ENCODE measurements around the gene MAGEB6. TPM values are rescaled to one million over a fixed set of nuclear protein-coding genes. Genes with fewer than 3 reads are reported as not detected.

MAGEB6 gene
- polyA plus RNA-seq (2013) = not detected in 2 replicates

DNA sequence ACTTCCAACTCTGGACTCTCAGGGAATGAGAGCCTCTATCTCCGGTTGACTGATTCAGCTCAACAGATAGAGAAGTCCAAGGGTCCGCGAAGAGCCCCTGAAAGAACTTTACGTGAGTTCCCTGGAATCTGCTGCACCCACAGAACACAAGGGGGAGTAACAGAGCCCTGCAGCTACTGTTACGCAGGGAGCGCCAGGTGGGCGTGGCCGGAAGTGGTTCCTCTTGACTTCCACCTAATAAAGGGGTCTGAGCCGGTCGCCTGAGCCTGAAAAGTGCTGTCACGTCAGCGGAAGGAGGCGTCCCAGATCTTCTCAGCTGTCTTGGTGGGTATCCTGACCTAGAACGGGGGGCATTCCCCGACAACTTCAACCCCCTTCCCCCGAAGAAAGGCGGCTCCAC is at the start of gene MAGEB6:
TSS of gene MAGEB6 (plus strand) at position 237 of the 400 bp plus-strand sequence. CDS start 1,407 bp downstream, outside the sequence.
- no peak within 1 kb of the TSS for H3K23ac ChIP-seq (ENCODE audit: low read length)
- no peaks in the 10 kb centered on the region for H3K79me1 ChIP-seq (ENCODE audit: low read length)
- no peaks in the 10 kb centered on the region for H3K9me3 ChIP-seq (ENCODE audit: insufficient read depth, low read depth, low read length)
- H2BK120ac ChIP-seq (ENCODE audit: insufficient read depth, low read length, poor library complexity) = no peak within 1 kb of the TSS
- no peak within 1 kb of the TSS for H4K91ac ChIP-seq (ENCODE audit: low read depth, low read length)
- no peak within 1 kb of the TSS for H3K9ac ChIP-seq (ENCODE audit: low read length)
- H2BK5ac ChIP-seq (ENCODE audit: low read depth, low read length, poor library complexity) = no peak within 1 kb of the TSS
- H3K18ac ChIP-seq (ENCODE audit: low read length) = no peak within 1 kb of the TSS
- H2AFZ ChIP-seq (ENCODE audit: insufficient read depth, low read length, poor library complexity) = no peak within 1 kb of the TSS
- H3K4me3 ChIP-seq (ENCODE audit: low read depth, low read length) = no peak within 1 kb of the TSS
- no peak within 1 kb of the TSS for H3K4ac ChIP-seq (ENCODE audit: low read depth, low read length)
- H3K27me3 ChIP-seq (ENCODE audit: insufficient read depth, low read length) = no peaks in the 10 kb centered on the region
- no peak within 1 kb of the TSS for H3K14ac ChIP-seq (ENCODE audit: low read length)
- H3K4me2 ChIP-seq (ENCODE audit: low read length) = no peak within 1 kb of the TSS
- no peak within 1 kb of the TSS for H4K12ac ChIP-seq (ENCODE audit: low read depth, low read length)
- H3K4me1 ChIP-seq (ENCODE audit: control insufficient read depth in 1 of 2, insufficient read depth in 2 of 2, low read length in 2 of 2) = no peaks in the 10 kb centered on the region
- no peaks in the 10 kb centered on the region for H3K79me2 ChIP-seq (ENCODE audit: control insufficient read depth, insufficient read depth, low read length, poor library complexity)
- no peak within 1 kb of the TSS for H2BK12ac ChIP-seq (ENCODE audit: low read length)
- no peak within 1 kb of the TSS for H2AK5ac ChIP-seq (ENCODE audit: low read length)
- DNase-seq = no peak
- no peaks in the 10 kb centered on the region for H3K36me3 ChIP-seq (ENCODE audit: control insufficient read depth in 1 of 2, insufficient read depth in 2 of 2, low read length in 2 of 2)
- no CpG with 5 or more reads among the region's 17 CpGs for WGBS (ENCODE audit: extremely low coverage, insufficient coverage, insufficient read length)
- H3K27ac ChIP-seq (ENCODE audit: low read depth, low read length) = no peak within 1 kb of the TSS
- no peak within 1 kb of the TSS for H4K8ac ChIP-seq (ENCODE audit: low read depth, low read length)

- H2AFZ ChIP-seq (ENCODE audit: insufficient read depth, low read length, poor library complexity) = no peak overlapping the region
- H3K4ac ChIP-seq (ENCODE audit: low read depth, low read length) = no peak overlapping the region
- no peak overlapping the region for H3K14ac ChIP-seq (ENCODE audit: low read length)
- H3K18ac ChIP-seq (ENCODE audit: low read length) = no peak overlapping the region
- H3K9ac ChIP-seq (ENCODE audit: low read length) = no peak overlapping the region
- H4K91ac ChIP-seq (ENCODE audit: low read depth, low read length) = no peak overlapping the region
- no CpG with 5 or more reads among the region's 2 CpGs for WGBS (ENCODE audit: extremely low coverage, insufficient coverage, insufficient read length)
- no peak overlapping the region for H2BK120ac ChIP-seq (ENCODE audit: insufficient read depth, low read length, poor library complexity)
- no peaks in the 10 kb centered on the region for H3K79me2 ChIP-seq (ENCODE audit: control insufficient read depth, insufficient read depth, low read length, poor library complexity)
- no peak overlapping the region for H3K23ac ChIP-seq (ENCODE audit: low read length)
- no peak overlapping the region for H2BK12ac ChIP-seq (ENCODE audit: low read length)
- no peaks in the 10 kb centered on the region for H3K36me3 ChIP-seq (ENCODE audit: control insufficient read depth in 1 of 2, insufficient read depth in 2 of 2, low read length in 2 of 2)
- H3K27ac ChIP-seq (ENCODE audit: low read depth, low read length) = no peak overlapping the region
- no peak overlapping the region for H2BK5ac ChIP-seq (ENCODE audit: low read depth, low read length, poor library complexity)
- no peaks in the 10 kb centered on the region for H3K79me1 ChIP-seq (ENCODE audit: low read length)
- H4K12ac ChIP-seq (ENCODE audit: low read depth, low read length) = no peak overlapping the region
- H3K4me3 ChIP-seq (ENCODE audit: low read depth, low read length) = no peak overlapping the region
- H2AK5ac ChIP-seq (ENCODE audit: low read length) = no peak overlapping the region
- H3K4me2 ChIP-seq (ENCODE audit: low read length) = no peak overlapping the region
- no peaks in the 10 kb centered on the region for H3K27me3 ChIP-seq (ENCODE audit: insufficient read depth, low read length)
- DNase-seq = no peak
- H4K8ac ChIP-seq (ENCODE audit: low read depth, low read length) = no peak overlapping the region
- no peaks in the 10 kb centered on the region for H3K9me3 ChIP-seq (ENCODE audit: insufficient read depth, low read depth, low read length)
- no peaks in the 10 kb centered on the region for H3K4me1 ChIP-seq (ENCODE audit: control insufficient read depth in 1 of 2, insufficient read depth in 2 of 2, low read length in 2 of 2)
Observed at GRCh38 chrX:26146024-26146423, 46.2 kb upstream of the MAGEB6 start.

DNA sequence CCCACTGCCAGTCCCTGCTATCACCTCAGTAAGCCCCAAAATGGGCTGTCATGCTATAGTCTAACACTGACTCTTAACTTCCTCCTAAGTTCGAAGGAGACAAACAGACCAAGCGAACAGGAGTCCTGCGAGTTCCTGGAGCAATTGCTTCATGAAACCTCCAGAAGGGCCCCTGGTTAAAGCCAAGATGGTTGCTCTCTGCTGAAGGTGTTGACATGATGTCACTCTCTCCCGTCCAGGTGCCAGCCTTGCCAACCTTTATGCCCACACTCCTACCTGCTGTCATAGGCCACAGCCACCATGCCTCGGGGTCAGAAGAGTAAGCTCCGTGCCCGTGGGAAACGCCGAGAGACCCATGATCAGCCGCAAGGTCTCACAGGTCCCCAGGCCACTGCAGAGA is 31.9 kb upstream of the MAGEB6 start, which contains the start of gene MAGEB6B:
TSS of gene MAGEB6B (plus strand) at position 301 of the 400 bp plus-strand sequence. CDS start at position 301, 0 bp downstream.
- no peak for DNase-seq
- no peaks in the 10 kb centered on the region for H3K36me3 ChIP-seq (ENCODE audit: control insufficient read depth in 1 of 2, insufficient read depth in 2 of 2, low read length in 2 of 2)
- no peak within 1 kb of the TSS for H3K23ac ChIP-seq (ENCODE audit: low read length)
- H4K91ac ChIP-seq (ENCODE audit: low read depth, low read length) = no peak within 1 kb of the TSS
- H3K4me2 ChIP-seq (ENCODE audit: low read length) = no peak within 1 kb of the TSS
- H2BK120ac ChIP-seq (ENCODE audit: insufficient read depth, low read length, poor library complexity) = no peak within 1 kb of the TSS
- H3K4me1 ChIP-seq (ENCODE audit: control insufficient read depth in 1 of 2, insufficient read depth in 2 of 2, low read length in 2 of 2) = no peaks in the 10 kb centered on the region
- no peak within 1 kb of the TSS for H3K9ac ChIP-seq (ENCODE audit: low read length)
- no peak within 1 kb of the TSS for H3K18ac ChIP-seq (ENCODE audit: low read length)
- H2AFZ ChIP-seq (ENCODE audit: insufficient read depth, low read length, poor library complexity) = no peak within 1 kb of the TSS
- H2BK12ac ChIP-seq (ENCODE audit: low read length) = no peak within 1 kb of the TSS
- H3K27me3 ChIP-seq (ENCODE audit: insufficient read depth, low read length) = no peaks in the 10 kb centered on the region
- no peak within 1 kb of the TSS for H3K27ac ChIP-seq (ENCODE audit: low read depth, low read length)
- no CpG with 5 or more reads among the region's 10 CpGs for WGBS (ENCODE audit: extremely low coverage, insufficient coverage, insufficient read length)
- no peaks in the 10 kb centered on the region for H3K79me1 ChIP-seq (ENCODE audit: low read length)
- no peak within 1 kb of the TSS for H4K12ac ChIP-seq (ENCODE audit: low read depth, low read length)
- H2AK5ac ChIP-seq (ENCODE audit: low read length) = no peak within 1 kb of the TSS
- H3K4me3 ChIP-seq (ENCODE audit: low read depth, low read length) = no peak within 1 kb of the TSS
- H3K4ac ChIP-seq (ENCODE audit: low read depth, low read length) = no peak within 1 kb of the TSS
- H3K79me2 ChIP-seq (ENCODE audit: control insufficient read depth, insufficient read depth, low read length, poor library complexity) = no peaks in the 10 kb centered on the region
- no peak within 1 kb of the TSS for H2BK5ac ChIP-seq (ENCODE audit: low read depth, low read length, poor library complexity)
- no peak within 1 kb of the TSS for H3K14ac ChIP-seq (ENCODE audit: low read length)
- H3K9me3 ChIP-seq (ENCODE audit: insufficient read depth, low read depth, low read length) = no peaks in the 10 kb centered on the region
- no peak within 1 kb of the TSS for H4K8ac ChIP-seq (ENCODE audit: low read depth, low read length)

- Histone ChIP-seq H3K18ac (ENCODE audit: low read length) (no peak overlapping the region), H2BK120ac (ENCODE audit: insufficient read depth, low read length, poor library complexity) (no peak overlapping the region), H4K91ac (ENCODE audit: low read depth, low read length) (no peak overlapping the region), H3K36me3 (ENCODE audit: control insufficient read depth in 1 of 2, insufficient read depth in 2 of 2, low read length in 2 of 2) (no peaks in the 10 kb centered on the region), H3K79me2 (ENCODE audit: control insufficient read depth, insufficient read depth, low read length, poor library complexity) (no peaks in the 10 kb centered on the region), H3K4ac (ENCODE audit: low read depth, low read length) (no peak overlapping the region), H3K27me3 (ENCODE audit: insufficient read depth, low read length) (no peaks in the 10 kb centered on the region), H4K8ac (ENCODE audit: low read depth, low read length) (no peak overlapping the region), H3K23ac (ENCODE audit: low read length) (no peak overlapping the region), H3K79me1 (ENCODE audit: low read length) (no peaks in the 10 kb centered on the region), H3K14ac (ENCODE audit: low read length) (no peak overlapping the region), H3K4me2 (ENCODE audit: low read length) (no peak overlapping the region), H2BK5ac (ENCODE audit: low read depth, low read length, poor library complexity) (no peak overlapping the region), H3K4me1 (ENCODE audit: control insufficient read depth in 1 of 2, insufficient read depth in 2 of 2, low read length in 2 of 2) (no peaks in the 10 kb centered on the region), H3K9me3 (ENCODE audit: insufficient read depth, low read depth, low read length) (no peaks in the 10 kb centered on the region), H4K12ac (ENCODE audit: low read depth, low read length) (no peak overlapping the region), H3K27ac (ENCODE audit: low read depth, low read length) (no peak overlapping the region), H2BK12ac (ENCODE audit: low read length) (no peak overlapping the region), H2AK5ac (ENCODE audit: low read length) (no peak overlapping the region), H3K9ac (ENCODE audit: low read length) (no peak overlapping the region), H2AFZ (ENCODE audit: insufficient read depth, low read length, poor library complexity) (no peak overlapping the region), H3K4me3 (ENCODE audit: low read depth, low read length) (no peak overlapping the region)
- no peak for DNase-seq
Observed at GRCh38 chrX:26203561-26203960, 11.3 kb downstream of the MAGEB6 start.
